HCT116 (cell line): ENCODE data around the gene MEIS1. TPM values are rescaled to one million over a fixed set of nuclear protein-coding genes. Genes with fewer than 3 reads are reported as not detected.

Source experiments
- ATAC-seq: fragments of 200-7000 bp; cut with Tn5 transposase; 2 replicates; pipeline ENCODE4 v1.9.1; 2020; ENCODE audit warnings: mild to moderate bottlenecking, moderate library complexity
- BruUV-seq: library from RNA; stranded (reverse); fragments of 400-500 nt; replicated peaks from 2 replicates; lab custom pipeline; 2021; lab: Mats Ljungman, UMichigan
- CTCF ChIA-PET: fragments of 300-600 bp; sonication (Branson Sonifier 250); formaldehyde crosslinking; loops from one replicate; lab custom pipeline; 2021; ENCODE audit warnings: antibody characterized with exemption; lab: Charles Lee
- POLR2A ChIA-PET: fragments of 300-600, 350-600 bp; sonication (Branson Sonifier 250); formaldehyde crosslinking; loops from one replicate; lab custom pipeline; 2021; ENCODE audit warnings: antibody characterized with exemption; lab: Charles Lee
- RAD21 ChIA-PET, 2 experiments: fragments of 300-600 bp; sonication (Branson Sonifier 250); formaldehyde crosslinking; loops; one replicate each; lab custom pipeline; 2023; ENCODE audit warnings: low total read pairs in 2 of 2; ENCODE audit not compliant: uncharacterized antibody in 2 of 2, unreplicated experiment in 2 of 2, low non-redundant PET in 1 of 2; lab: Charles Lee
- DNase-seq: peaks from one replicate; pipeline ENCODE4 v3.0.0-alpha.2; 2010; ENCODE audit warnings: low read depth, low spot score
- H2AFZ ChIP-seq: fragments of 200-600 bp; shearing (Covaris generic), sonication (generic); 2 replicates; pipeline ENCODE4 v1.6.1; 2017; ENCODE audit warnings: low read depth, mixed run types, mixed read lengths, antibody characterized with exemption, low read length; ENCODE audit not compliant: poor library complexity, severe bottlenecking
- H3K27ac ChIP-seq: 2 replicates; pipeline ENCODE4 v1.5.1; 2012; ENCODE audit warnings: low read depth, low read length
- H3K27me3 ChIP-seq: fragments of 200-600 bp; sonication (generic); 2 replicates; pipeline ENCODE4 v1.6.1; 2016; ENCODE audit warnings: mixed run types, low read length, mixed read lengths; ENCODE audit not compliant: insufficient read depth
- H3K36me3 ChIP-seq, 2 experiments: fragments of 200-500 bp in 1 of 2; fragments of 200-600 bp in 1 of 2; sonication (Bioruptor generic) in 1 of 2; sonication (generic) in 1 of 2; 2 replicates each; pipeline versions ENCODE4 v1.5.1 to v1.6.1; 2014 to 2016; ENCODE audit warnings: low read length in 2 of 2, inconsistent platforms in 1 of 2, mixed read lengths in 1 of 2, mixed run types in 1 of 2; ENCODE audit not compliant: insufficient read depth in 2 of 2, control insufficient read depth in 1 of 2
- H3K4me1 ChIP-seq, 2 experiments: fragments of 200-600 bp in 1 of 2; sonication (generic) in 1 of 2; 2 replicates each; pipeline versions ENCODE4 v1.5.1 to v1.6.1; 2012 to 2017; ENCODE audit warnings: low read length in 2 of 2, inconsistent platforms in 1 of 2, mild to moderate bottlenecking in 1 of 2, mixed read lengths in 1 of 2, mixed run types in 1 of 2, moderate library complexity in 1 of 2; ENCODE audit not compliant: insufficient read depth in 2 of 2, control insufficient read depth in 1 of 2
- H3K4me2 ChIP-seq: fragments of 200-600 bp; sonication (generic); 2 replicates; pipeline ENCODE4 v1.6.1; 2017; ENCODE audit warnings: mixed run types, low read length, mixed read lengths
- H3K4me3 ChIP-seq, 2 experiments: fragments of 200-600 bp in 1 of 2; sonication (generic) in 1 of 2; replicated peaks in 1 of 2; 2 replicates each; pipeline ENCODE4 v1.5.1; 2011 to 2016; ENCODE audit warnings: low read length in 2 of 2, control low read depth in 1 of 2, low read depth in 1 of 2, mild to moderate bottlenecking in 1 of 2, mixed read lengths in 1 of 2, mixed run types in 1 of 2
- H3K79me2 ChIP-seq: fragments of 200-600 bp; sonication (generic); 2 replicates; pipeline ENCODE4 v1.6.1; 2017; ENCODE audit warnings: mild to moderate bottlenecking, mixed run types, low read length, moderate library complexity, mixed read lengths; ENCODE audit not compliant: insufficient read depth
- H3K9ac ChIP-seq: fragments of 200-600 bp; sonication (generic); 2 replicates; pipeline ENCODE4 v1.6.1; 2016; ENCODE audit warnings: low read length, mixed read lengths
- H3K9me2 ChIP-seq: fragments of 200-600 bp; sonication (generic), shearing (Covaris generic); 2 replicates; pipeline ENCODE4 v1.6.1; 2017; ENCODE audit warnings: mixed run types, mild to moderate bottlenecking, moderate library complexity; ENCODE audit not compliant: insufficient read depth
- H3K9me3 ChIP-seq, 2 experiments: fragments of 200-500 bp in 1 of 2; fragments of 200-600 bp in 1 of 2; sonication (Bioruptor generic) in 1 of 2; sonication (generic) in 1 of 2; 2 replicates each; pipeline ENCODE4 v1.6.1; 2014 to 2017; ENCODE audit warnings: low read length in 2 of 2, mixed read lengths in 2 of 2, inconsistent platforms in 1 of 2, low read depth in 1 of 2, mild to moderate bottlenecking in 1 of 2, mixed run types in 1 of 2, moderate library complexity in 1 of 2; ENCODE audit not compliant: control insufficient read depth in 1 of 2, insufficient read depth in 1 of 2
- H4K20me1 ChIP-seq: fragments of 200-600 bp; sonication (generic), shearing (Covaris generic); 2 replicates; pipeline ENCODE4 v1.6.1; 2017; ENCODE audit warnings: mixed run types, mild to moderate bottlenecking, moderate library complexity; ENCODE audit not compliant: insufficient read depth
- CEBPB ChIP-seq: IDR thresholded peaks from 2 replicates; pipeline ENCODE4 v1.6.1; 2012; ENCODE audit warnings: low read depth
- EGR1 ChIP-seq: IDR thresholded peaks from 2 replicates; pipeline ENCODE4 v1.6.1; 2012; ENCODE audit warnings: low read depth
- ELF1 ChIP-seq: IDR thresholded peaks from 2 replicates; pipeline ENCODE4 v1.6.1; 2012; ENCODE audit warnings: low read depth, borderline replicate concordance
- EZH2 ChIP-seq: fragments of 200-600 bp; sonication (generic); IDR thresholded peaks from 2 replicates; pipeline ENCODE4 v1.6.1; 2017; ENCODE audit warnings: antibody characterized with exemption, mixed run types
- EZH2phosphoT487 ChIP-seq: fragments of 200-600 bp; IDR thresholded peaks from 2 replicates; pipeline ENCODE4 v1.6.1; 2018; ENCODE audit warnings: antibody characterized with exemption, borderline replicate concordance
- FOSL1 ChIP-seq: IDR thresholded peaks from 2 replicates; pipeline ENCODE4 v1.6.1; 2012; ENCODE audit warnings: low read depth
- JUND ChIP-seq: IDR thresholded peaks from 2 replicates; pipeline ENCODE4 v1.6.1; 2012
- POLR2A ChIP-seq: IDR thresholded peaks from 2 replicates; pipeline ENCODE4 v1.7.0; 2011; ENCODE audit warnings: borderline replicate concordance; ENCODE audit not compliant: insufficient read depth, insufficient read length; ENCODE audit errors: extremely low read depth
- POLR2AphosphoS5 ChIP-seq: IDR thresholded peaks from 2 replicates; pipeline ENCODE4 v1.6.1; 2011; ENCODE audit warnings: mild to moderate bottlenecking, low read depth, low read length, moderate library complexity
- RAD21 ChIP-seq: IDR thresholded peaks from 2 replicates; pipeline ENCODE4 v1.6.1; 2012; ENCODE audit warnings: low read depth, mild to moderate bottlenecking
- SP1 ChIP-seq: IDR thresholded peaks from 2 replicates; pipeline ENCODE4 v1.6.1; 2012; ENCODE audit warnings: low read depth
- SRF ChIP-seq: IDR thresholded peaks from 2 replicates; pipeline ENCODE4 v1.6.1; 2012; ENCODE audit warnings: low read depth
- TCF7L2 ChIP-seq: IDR thresholded peaks from 2 replicates; pipeline ENCODE4 v1.7.0; 2011; ENCODE audit warnings: borderline replicate concordance, inconsistent platforms; ENCODE audit not compliant: insufficient read depth, insufficient read length; ENCODE audit errors: extremely low read depth
- ZFX ChIP-seq: fragments of 450-650 bp; IDR thresholded peaks from 2 replicates; pipeline ENCODE4 v1.6.1; 2017
- intact Hi-C: fragments of 100-400 bp; cut with micrococcal nuclease; formaldehyde crosslinking; loops from 2 replicates; pipeline ENCODE4 v1.10.0; 2022
- total RNA-seq: library from RNA; stranded (reverse); gene quantifications from one replicate; pipeline ENCODE4 v1.2.1, GENCODE V29; 2021; ENCODE audit not compliant: unreplicated experiment
- TF ChIP-seq, protein P1 (sequence below): IDR thresholded peaks from 2 replicates; pipeline ENCODE4 v1.6.1; 2012
- TF ChIP-seq, protein P2 (sequence below), 3 experiments: fragments of 200-600 bp in 1 of 3; sonication (generic) in 1 of 3; IDR thresholded peaks in 2 of 3; conservative IDR thresholded peaks in 1 of 3; 2 replicates each; pipeline ENCODE4 v1.5.1; 2012 to 2017; ENCODE audit warnings: low read depth in 2 of 3, low read length in 2 of 3, antibody characterized with exemption in 1 of 3, borderline replicate concordance in 1 of 3, control low read depth in 1 of 3, mild to moderate bottlenecking in 1 of 3, mixed read lengths in 1 of 3, mixed run types in 1 of 3, moderate library complexity in 1 of 3; ENCODE audit not compliant: insufficient read depth in 1 of 3
- TF ChIP-seq, protein P3 (sequence below): IDR thresholded peaks from 2 replicates; pipeline ENCODE4 v1.6.1; 2012
- TF ChIP-seq, protein P4 (sequence below): IDR thresholded peaks from 2 replicates; pipeline ENCODE4 v1.6.1; 2011; ENCODE audit warnings: mild to moderate bottlenecking, low read length, moderate library complexity; ENCODE audit not compliant: insufficient replicate concordance; ENCODE audit errors: extremely low read depth
- TF ChIP-seq, protein P5 (sequence below): IDR thresholded peaks from 2 replicates; pipeline ENCODE4 v1.6.1; 2012; ENCODE audit warnings: low read depth

The MEIS1 gene
- total RNA-seq, 1 experiment from 2014 or later, result 0.32 TPM

DNA sequence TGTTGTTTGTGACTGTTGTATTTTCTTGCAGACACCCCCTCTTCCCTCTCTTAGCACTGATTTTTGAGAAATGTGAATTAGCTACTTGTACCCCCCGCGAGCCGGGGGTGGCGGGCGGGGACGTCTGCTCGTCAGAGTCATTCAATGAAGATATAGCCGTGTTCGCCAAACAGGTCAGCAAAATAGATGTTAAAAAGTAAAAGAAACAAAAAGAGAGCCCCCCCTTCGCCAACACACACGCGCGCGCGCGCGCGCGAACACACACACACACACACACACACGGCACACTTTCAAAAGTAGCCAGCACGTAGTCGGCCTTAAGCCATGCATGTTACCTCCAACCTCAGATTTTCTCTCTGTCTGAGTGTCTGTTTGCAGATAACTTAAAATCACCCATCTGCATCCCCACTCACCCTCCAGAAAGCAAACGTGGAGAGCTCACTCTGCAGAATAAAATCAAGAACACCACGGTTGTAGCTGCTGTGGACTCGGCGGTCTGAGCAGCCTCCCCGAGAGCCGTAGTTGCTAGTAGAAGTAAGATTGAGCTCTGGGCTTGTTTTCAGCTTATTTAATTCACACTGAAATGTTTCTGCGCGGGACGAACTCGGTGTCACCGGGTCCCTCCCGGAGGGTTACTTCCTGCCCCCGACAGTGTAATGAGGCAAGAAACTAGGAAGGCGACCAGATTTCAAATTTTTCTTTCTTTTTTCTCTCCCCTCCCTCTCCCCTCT is 5.1 kb downstream of the MEIS1 start:
- POLR2A ChIA-PET, result no interaction called here
- no TSS peak for BruUV-seq
- no peak for DNase-seq
- H3K9ac ChIP-seq, result no peak overlapping the region
- H4K20me1 ChIP-seq, result no peaks in the 10 kb centered on the region
- no peak overlapping the region for H2AFZ ChIP-seq
- ATAC-seq, result no peak
- H3K9me2 ChIP-seq, result no peaks in the 10 kb centered on the region
- H3K27ac ChIP-seq, result no peak overlapping the region
- CTCF ChIA-PET, result no interaction called here
- RAD21 ChIA-PET, result no interaction called here
- no peak overlapping the region for H3K4me2 ChIP-seq
- H3K4me3 ChIP-seq, result no peak overlapping the region
- TF ChIP-seq TCF7L2 (no peak), FOSL1 (no peak), EZH2 (no peak), JUND (no peak), POLR2AphosphoS5 (no peak), CEBPB (no peak), ZFX (no peak), EGR1 (no peak), EZH2phosphoT487 (no peak), RAD21 (no peak), POLR2A (no peak), SRF (no peak), SP1 (no peak), ELF1 (no peak)
- TF ChIP-seq, protein P1, sequence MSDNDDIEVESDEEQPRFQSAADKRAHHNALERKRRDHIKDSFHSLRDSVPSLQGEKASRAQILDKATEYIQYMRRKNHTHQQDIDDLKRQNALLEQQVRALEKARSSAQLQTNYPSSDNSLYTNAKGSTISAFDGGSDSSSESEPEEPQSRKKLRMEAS, result no peak
- TF ChIP-seq, protein P2, sequence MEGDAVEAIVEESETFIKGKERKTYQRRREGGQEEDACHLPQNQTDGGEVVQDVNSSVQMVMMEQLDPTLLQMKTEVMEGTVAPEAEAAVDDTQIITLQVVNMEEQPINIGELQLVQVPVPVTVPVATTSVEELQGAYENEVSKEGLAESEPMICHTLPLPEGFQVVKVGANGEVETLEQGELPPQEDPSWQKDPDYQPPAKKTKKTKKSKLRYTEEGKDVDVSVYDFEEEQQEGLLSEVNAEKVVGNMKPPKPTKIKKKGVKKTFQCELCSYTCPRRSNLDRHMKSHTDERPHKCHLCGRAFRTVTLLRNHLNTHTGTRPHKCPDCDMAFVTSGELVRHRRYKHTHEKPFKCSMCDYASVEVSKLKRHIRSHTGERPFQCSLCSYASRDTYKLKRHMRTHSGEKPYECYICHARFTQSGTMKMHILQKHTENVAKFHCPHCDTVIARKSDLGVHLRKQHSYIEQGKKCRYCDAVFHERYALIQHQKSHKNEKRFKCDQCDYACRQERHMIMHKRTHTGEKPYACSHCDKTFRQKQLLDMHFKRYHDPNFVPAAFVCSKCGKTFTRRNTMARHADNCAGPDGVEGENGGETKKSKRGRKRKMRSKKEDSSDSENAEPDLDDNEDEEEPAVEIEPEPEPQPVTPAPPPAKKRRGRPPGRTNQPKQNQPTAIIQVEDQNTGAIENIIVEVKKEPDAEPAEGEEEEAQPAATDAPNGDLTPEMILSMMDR (IDR thresholded peaks at IDR 0.05 in 2 of 3, conservative IDR thresholded peaks at IDR 0.05 in 1 of 3; ENCODE audit: borderline replicate concordance in 1 of 3, insufficient read depth in 1 of 3, low read depth in 2 of 3, low read length in 2 of 3), result no peak
- TF ChIP-seq, protein P3, sequence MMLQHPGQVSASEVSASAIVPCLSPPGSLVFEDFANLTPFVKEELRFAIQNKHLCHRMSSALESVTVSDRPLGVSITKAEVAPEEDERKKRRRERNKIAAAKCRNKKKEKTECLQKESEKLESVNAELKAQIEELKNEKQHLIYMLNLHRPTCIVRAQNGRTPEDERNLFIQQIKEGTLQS, result no peak
- TF ChIP-seq, protein P4, sequence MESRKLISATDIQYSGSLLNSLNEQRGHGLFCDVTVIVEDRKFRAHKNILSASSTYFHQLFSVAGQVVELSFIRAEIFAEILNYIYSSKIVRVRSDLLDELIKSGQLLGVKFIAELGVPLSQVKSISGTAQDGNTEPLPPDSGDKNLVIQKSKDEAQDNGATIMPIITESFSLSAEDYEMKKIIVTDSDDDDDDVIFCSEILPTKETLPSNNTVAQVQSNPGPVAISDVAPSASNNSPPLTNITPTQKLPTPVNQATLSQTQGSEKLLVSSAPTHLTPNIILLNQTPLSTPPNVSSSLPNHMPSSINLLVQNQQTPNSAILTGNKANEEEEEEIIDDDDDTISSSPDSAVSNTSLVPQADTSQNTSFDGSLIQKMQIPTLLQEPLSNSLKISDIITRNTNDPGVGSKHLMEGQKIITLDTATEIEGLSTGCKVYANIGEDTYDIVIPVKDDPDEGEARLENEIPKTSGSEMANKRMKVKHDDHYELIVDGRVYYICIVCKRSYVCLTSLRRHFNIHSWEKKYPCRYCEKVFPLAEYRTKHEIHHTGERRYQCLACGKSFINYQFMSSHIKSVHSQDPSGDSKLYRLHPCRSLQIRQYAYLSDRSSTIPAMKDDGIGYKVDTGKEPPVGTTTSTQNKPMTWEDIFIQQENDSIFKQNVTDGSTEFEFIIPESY, result no peak
- TF ChIP-seq, protein P5, sequence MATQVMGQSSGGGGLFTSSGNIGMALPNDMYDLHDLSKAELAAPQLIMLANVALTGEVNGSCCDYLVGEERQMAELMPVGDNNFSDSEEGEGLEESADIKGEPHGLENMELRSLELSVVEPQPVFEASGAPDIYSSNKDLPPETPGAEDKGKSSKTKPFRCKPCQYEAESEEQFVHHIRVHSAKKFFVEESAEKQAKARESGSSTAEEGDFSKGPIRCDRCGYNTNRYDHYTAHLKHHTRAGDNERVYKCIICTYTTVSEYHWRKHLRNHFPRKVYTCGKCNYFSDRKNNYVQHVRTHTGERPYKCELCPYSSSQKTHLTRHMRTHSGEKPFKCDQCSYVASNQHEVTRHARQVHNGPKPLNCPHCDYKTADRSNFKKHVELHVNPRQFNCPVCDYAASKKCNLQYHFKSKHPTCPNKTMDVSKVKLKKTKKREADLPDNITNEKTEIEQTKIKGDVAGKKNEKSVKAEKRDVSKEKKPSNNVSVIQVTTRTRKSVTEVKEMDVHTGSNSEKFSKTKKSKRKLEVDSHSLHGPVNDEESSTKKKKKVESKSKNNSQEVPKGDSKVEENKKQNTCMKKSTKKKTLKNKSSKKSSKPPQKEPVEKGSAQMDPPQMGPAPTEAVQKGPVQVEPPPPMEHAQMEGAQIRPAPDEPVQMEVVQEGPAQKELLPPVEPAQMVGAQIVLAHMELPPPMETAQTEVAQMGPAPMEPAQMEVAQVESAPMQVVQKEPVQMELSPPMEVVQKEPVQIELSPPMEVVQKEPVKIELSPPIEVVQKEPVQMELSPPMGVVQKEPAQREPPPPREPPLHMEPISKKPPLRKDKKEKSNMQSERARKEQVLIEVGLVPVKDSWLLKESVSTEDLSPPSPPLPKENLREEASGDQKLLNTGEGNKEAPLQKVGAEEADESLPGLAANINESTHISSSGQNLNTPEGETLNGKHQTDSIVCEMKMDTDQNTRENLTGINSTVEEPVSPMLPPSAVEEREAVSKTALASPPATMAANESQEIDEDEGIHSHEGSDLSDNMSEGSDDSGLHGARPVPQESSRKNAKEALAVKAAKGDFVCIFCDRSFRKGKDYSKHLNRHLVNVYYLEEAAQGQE, result no peak
- no peaks in the 10 kb centered on the region for H3K36me3 ChIP-seq
- intact Hi-C loops, result no loop called here
- no peaks in the 10 kb centered on the region for H3K27me3 ChIP-seq
- H3K4me1 ChIP-seq, result no peaks in the 10 kb centered on the region
- H3K79me2 ChIP-seq, result no peaks in the 10 kb centered on the region
- no peaks in the 10 kb centered on the region for H3K9me3 ChIP-seq
